Uterus (tissue), 2 donors: Measurements from ENCODE around the gene ZNF821.

ENCODE experiments used
- POLR2A ChIP-seq, 2 donors: fragments of 450-650 bp; IDR thresholded peaks; one replicate each; pipeline ENCODE4 v1.6.1; 2016; ENCODE audit warnings: antibody characterized with exemption in 2 of 2, mild to moderate bottlenecking in 1 of 2, moderate library complexity in 1 of 2
- TF ChIP-seq, protein P1 (sequence below), 4 experiments: fragments of 200-600 bp in 2 of 4; fragments of 450-650 bp in 2 of 4; sonication (generic) in 2 of 4; IDR thresholded peaks; one replicate each; pipeline ENCODE4 v1.5.1; 2016 to 2019; ENCODE audit warnings: antibody characterized with exemption in 4 of 4, mild to moderate bottlenecking in 2 of 4, moderate library complexity in 1 of 4

GRCh38 chr16:71885261-71885650 lies 1.3 kb upstream of the ZNF821 start:
- no peak for TF ChIP-seq POLR2A (IDR thresholded peaks at IDR 0.05)
- TF ChIP-seq, protein P1, sequence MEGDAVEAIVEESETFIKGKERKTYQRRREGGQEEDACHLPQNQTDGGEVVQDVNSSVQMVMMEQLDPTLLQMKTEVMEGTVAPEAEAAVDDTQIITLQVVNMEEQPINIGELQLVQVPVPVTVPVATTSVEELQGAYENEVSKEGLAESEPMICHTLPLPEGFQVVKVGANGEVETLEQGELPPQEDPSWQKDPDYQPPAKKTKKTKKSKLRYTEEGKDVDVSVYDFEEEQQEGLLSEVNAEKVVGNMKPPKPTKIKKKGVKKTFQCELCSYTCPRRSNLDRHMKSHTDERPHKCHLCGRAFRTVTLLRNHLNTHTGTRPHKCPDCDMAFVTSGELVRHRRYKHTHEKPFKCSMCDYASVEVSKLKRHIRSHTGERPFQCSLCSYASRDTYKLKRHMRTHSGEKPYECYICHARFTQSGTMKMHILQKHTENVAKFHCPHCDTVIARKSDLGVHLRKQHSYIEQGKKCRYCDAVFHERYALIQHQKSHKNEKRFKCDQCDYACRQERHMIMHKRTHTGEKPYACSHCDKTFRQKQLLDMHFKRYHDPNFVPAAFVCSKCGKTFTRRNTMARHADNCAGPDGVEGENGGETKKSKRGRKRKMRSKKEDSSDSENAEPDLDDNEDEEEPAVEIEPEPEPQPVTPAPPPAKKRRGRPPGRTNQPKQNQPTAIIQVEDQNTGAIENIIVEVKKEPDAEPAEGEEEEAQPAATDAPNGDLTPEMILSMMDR (IDR thresholded peaks at IDR 0.05): no peak
